Nephron progenitor cell (in vitro differentiated cells): ENCODE results near the gene NABP1.

Source experiments
- DNase-seq: peaks from one replicate; pipeline ENCODE4 v3.0.0; 2021
- H3K27ac Mint-ChIP-seq: 2 replicates; pipeline ENCODE4 v1.8.0; 2021; ENCODE audit warnings: mild to moderate bottlenecking, moderate library complexity, mixed read lengths
- H3K27me3 Mint-ChIP-seq: 2 replicates; pipeline ENCODE4 v1.8.0; 2021; ENCODE audit warnings: mild to moderate bottlenecking, low read depth, mixed read lengths; ENCODE audit not compliant: poor library complexity
- H3K36me3 Mint-ChIP-seq: 2 replicates; pipeline ENCODE4 v1.8.0; 2021; ENCODE audit warnings: low read depth, mixed read lengths
- H3K4me1 Mint-ChIP-seq: 2 replicates; pipeline ENCODE4 v1.8.0; 2021; ENCODE audit warnings: mixed read lengths
- H3K4me3 Mint-ChIP-seq: 2 replicates; pipeline ENCODE4 v1.8.0; 2021; ENCODE audit warnings: mild to moderate bottlenecking, moderate library complexity, mixed read lengths
- H3K9me3 Mint-ChIP-seq: 2 replicates; pipeline ENCODE4 v1.8.0; 2021; ENCODE audit warnings: mild to moderate bottlenecking, moderate library complexity, mixed read lengths
- TF ChIP-seq, protein P1 (sequence below): fragments of 200-600 bp; sonication (generic); IDR thresholded peaks from 2 replicates; pipeline ENCODE4 v1.5.0; 2021; ENCODE audit warnings: antibody characterized with exemption

Gene NABP1

DNA sequence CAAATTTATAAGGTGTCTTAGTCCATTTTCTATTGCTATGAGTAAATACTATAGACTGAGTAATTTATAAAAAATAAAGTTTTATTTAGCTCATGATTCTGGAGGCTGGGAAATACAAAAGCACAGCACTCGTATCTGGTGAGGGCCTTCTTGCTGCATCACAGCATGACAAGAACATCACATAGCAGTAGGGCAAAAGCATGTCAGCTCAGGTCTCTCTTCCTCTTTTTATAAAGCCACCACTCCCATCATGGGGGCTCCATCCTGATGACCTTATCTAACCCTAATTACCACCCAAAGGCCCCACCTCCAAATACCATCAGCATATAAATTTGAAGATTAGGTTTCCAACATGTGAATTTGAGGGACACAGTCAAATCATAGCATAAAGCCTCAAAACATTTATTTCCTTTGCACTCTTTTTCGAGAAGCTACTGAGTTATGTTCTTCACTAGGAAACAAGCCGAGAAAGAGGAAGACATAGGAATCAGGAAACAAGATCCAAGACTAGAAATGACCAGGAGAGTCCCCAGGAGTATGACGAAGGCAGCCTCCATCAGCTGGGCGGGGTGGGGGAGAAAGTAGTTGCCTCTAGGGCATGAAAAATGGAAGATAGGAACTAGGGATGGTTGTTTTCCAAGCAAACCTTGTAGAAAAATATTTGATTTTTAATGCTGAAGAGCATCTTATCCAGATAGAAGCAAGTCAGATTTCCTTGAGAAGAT is 24.1 kb upstream of the NABP1 start:
- no peak for DNase-seq
- Mint-ChIP-seq H3K27ac (no peak overlapping the region), H3K9me3 (no peaks in the 10 kb centered on the region), H3K36me3 (no peaks in the 10 kb centered on the region), H3K4me1 (no peaks in the 10 kb centered on the region), H3K27me3 (no peaks in the 10 kb centered on the region), H3K4me3 (no peak overlapping the region)
- TF ChIP-seq, protein P1, sequence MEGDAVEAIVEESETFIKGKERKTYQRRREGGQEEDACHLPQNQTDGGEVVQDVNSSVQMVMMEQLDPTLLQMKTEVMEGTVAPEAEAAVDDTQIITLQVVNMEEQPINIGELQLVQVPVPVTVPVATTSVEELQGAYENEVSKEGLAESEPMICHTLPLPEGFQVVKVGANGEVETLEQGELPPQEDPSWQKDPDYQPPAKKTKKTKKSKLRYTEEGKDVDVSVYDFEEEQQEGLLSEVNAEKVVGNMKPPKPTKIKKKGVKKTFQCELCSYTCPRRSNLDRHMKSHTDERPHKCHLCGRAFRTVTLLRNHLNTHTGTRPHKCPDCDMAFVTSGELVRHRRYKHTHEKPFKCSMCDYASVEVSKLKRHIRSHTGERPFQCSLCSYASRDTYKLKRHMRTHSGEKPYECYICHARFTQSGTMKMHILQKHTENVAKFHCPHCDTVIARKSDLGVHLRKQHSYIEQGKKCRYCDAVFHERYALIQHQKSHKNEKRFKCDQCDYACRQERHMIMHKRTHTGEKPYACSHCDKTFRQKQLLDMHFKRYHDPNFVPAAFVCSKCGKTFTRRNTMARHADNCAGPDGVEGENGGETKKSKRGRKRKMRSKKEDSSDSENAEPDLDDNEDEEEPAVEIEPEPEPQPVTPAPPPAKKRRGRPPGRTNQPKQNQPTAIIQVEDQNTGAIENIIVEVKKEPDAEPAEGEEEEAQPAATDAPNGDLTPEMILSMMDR = no peak

DNA sequence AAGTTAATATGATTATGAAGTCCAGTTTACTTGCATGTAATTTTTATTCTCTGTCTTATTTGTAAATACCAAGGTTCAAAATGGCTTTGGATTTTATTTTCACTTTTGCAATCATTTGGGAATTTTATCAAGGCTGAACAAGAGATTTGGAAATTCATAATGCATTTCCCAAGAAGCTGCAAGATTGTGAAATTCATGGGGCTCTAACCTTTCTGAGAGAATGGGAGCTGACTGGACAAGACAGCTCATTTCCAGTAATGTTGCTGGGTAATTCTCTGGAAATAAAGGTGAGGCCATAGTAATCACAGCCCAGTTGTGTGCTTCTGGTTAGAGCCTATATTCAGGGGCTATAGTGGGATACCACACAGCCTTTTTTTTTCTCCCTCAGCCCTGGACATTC is 21.5 kb upstream of the NABP1 start:
- TF ChIP-seq, protein P1 = no peak
- no peaks in the 10 kb centered on the region for H3K36me3 Mint-ChIP-seq
- no peak overlapping the region for H3K27ac Mint-ChIP-seq
- no peak for DNase-seq
- no peak overlapping the region for H3K4me3 Mint-ChIP-seq
- H3K4me1 Mint-ChIP-seq = no peaks in the 10 kb centered on the region
- no peaks in the 10 kb centered on the region for H3K27me3 Mint-ChIP-seq
- H3K9me3 Mint-ChIP-seq = no peaks in the 10 kb centered on the region

DNA sequence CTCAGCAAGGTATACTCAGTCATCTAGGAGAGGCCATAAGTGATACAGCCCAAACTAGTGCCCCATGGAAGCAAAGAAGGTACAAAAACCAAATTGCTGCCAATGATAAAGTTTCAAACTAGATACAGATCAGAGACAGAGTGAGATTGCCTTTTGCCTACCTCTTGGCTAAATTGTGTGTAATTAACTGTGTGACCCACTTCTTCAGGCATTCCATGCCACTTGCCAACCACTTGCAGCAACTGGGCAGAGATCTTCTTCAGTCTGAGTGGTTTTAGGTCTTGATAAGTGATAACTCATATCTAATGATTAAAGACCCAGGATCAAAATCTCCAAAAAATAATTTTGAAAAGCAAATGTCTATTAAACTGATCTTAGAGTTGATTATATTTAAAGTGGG is 21.1 kb upstream of the NABP1 start:
- no peaks in the 10 kb centered on the region for H3K4me1 Mint-ChIP-seq
- DNase-seq = no peak
- no peaks in the 10 kb centered on the region for H3K36me3 Mint-ChIP-seq
- TF ChIP-seq, protein P1 = no peak
- H3K9me3 Mint-ChIP-seq = no peaks in the 10 kb centered on the region
- no peak overlapping the region for H3K4me3 Mint-ChIP-seq
- no peaks in the 10 kb centered on the region for H3K27me3 Mint-ChIP-seq
- H3K27ac Mint-ChIP-seq = no peak overlapping the region

DNA sequence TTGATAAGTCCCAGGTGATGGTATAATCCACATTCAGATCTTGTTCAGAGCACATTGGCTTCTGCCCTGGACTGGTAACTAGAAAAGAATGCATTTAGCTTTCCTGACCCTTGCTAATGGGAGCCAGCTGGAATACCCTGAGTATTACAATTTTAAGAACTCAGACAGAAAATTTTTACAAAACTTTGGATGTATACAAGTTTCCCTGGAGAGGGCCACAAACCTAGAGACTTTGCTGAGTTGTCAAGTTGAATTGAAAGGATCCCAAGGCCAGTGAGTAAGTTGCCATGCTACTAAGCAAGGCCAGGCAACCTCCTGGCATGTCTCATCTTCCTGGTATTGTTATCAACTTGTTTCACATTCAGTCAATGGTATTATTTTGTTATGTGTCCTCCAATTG is 20.0 kb upstream of the NABP1 start:
- no peak overlapping the region for H3K4me3 Mint-ChIP-seq
- H3K4me1 Mint-ChIP-seq = no peaks in the 10 kb centered on the region
- no peaks in the 10 kb centered on the region for H3K36me3 Mint-ChIP-seq
- H3K27ac Mint-ChIP-seq = no peak overlapping the region
- no peaks in the 10 kb centered on the region for H3K27me3 Mint-ChIP-seq
- TF ChIP-seq, protein P1 = no peak
- no peaks in the 10 kb centered on the region for H3K9me3 Mint-ChIP-seq
- DNase-seq = no peak

DNA sequence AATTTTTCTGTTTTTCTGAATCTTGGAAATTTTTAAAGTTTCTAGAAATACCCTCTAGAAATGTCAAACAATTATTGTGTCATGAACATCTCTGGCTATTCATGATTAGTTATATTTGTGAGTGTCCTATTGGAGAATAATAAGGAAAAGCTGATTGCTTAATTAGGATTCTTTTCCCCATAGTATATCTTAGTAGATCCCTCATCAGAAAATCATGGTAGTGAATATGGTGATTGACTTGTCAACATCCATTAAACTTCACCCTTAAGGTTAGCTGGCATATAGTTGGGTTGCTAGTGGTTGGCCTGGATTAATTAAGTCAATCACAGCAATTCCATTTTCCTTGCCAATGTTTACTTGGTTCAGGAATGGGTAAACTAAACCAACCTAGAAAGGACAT is 18.7 kb upstream of the NABP1 start:
- TF ChIP-seq, protein P1 = no peak
- Mint-ChIP-seq H3K9me3 (no peaks in the 10 kb centered on the region), H3K27me3 (no peaks in the 10 kb centered on the region), H3K4me3 (no peak overlapping the region), H3K36me3 (no peaks in the 10 kb centered on the region), H3K27ac (no peak overlapping the region), H3K4me1 (no peaks in the 10 kb centered on the region)
- no peak for DNase-seq

DNA sequence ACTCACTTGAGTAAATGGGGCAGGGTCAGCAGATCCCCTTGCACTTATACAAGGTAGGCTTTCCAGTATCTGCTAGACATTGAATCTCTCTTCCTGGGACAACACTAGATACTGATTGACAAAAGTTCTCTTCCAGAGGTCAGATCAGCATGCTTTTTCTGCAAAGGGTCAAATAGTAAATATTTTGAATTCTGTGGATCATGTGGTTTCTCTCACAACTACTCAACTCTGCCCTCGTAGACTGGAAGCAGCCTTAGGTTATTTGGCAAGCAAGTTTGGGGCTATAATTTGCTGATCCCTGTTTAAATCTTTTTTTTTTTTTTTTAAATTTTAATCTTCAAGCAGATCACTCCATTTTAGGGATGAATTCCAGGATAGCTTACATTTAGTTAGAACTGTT is 17.4 kb upstream of the NABP1 start:
- no peaks in the 10 kb centered on the region for H3K36me3 Mint-ChIP-seq
- no peak overlapping the region for H3K4me3 Mint-ChIP-seq
- H3K27me3 Mint-ChIP-seq = no peaks in the 10 kb centered on the region
- no peak overlapping the region for H3K27ac Mint-ChIP-seq
- TF ChIP-seq, protein P1 = no peak
- DNase-seq = no peak
- H3K9me3 Mint-ChIP-seq = peaks cover 6% of the 10 kb centered on the region
- no peaks in the 10 kb centered on the region for H3K4me1 Mint-ChIP-seq
